Heart right ventricle (tissue), 16 donors: ENCODE data around the gene PASD1. TPM values are rescaled to one million over a fixed set of nuclear protein-coding genes. Genes with fewer than 3 reads are reported as not detected.
A peak's percentile ranks its signal among the peaks of the same experiment; 100 is the strongest.

Experiments
- ATAC-seq, 8 donors: fragments of 200-7000 bp; cut with Tn5 transposase; one replicate each; pipeline ENCODE4 v1.9.1; 2020; ENCODE audit warnings: mild to moderate bottlenecking in 8 of 8, moderate library complexity in 8 of 8, moderate number of reproducible peaks in 1 of 8
- DNase-seq, 2 donors: peaks; one replicate each; pipeline ENCODE4 v3.0.0-alpha.2; 2020
- H3K27ac ChIP-seq, 10 donors: fragments of 200-600 bp; sonication (generic) in 2 of 10; one replicate each; pipeline versions ENCODE4 v1.5.0 to v1.8.0; 2020 to 2022; ENCODE audit warnings: mild to moderate bottlenecking in 3 of 10
- H3K27me3 ChIP-seq, 7 donors: fragments of 200-600 bp; one replicate each; pipeline ENCODE4 v1.8.0; 2021 to 2022; ENCODE audit warnings: mild to moderate bottlenecking in 2 of 7
- H3K36me3 ChIP-seq, 9 donors: fragments of 200-600 bp; sonication (generic) in 1 of 9; one replicate each; pipeline versions ENCODE4 v1.5.0 to v1.8.0; 2020 to 2022; ENCODE audit warnings: mild to moderate bottlenecking in 2 of 9
- H3K4me1 ChIP-seq, 9 donors: fragments of 200-600 bp; sonication (generic) in 1 of 9; one replicate each; pipeline versions ENCODE4 v1.5.0 to v1.8.0; 2020 to 2022; ENCODE audit warnings: mild to moderate bottlenecking in 4 of 9
- H3K4me3 ChIP-seq, 10 donors: fragments of 200-600 bp; sonication (generic) in 2 of 10; one replicate each; pipeline versions ENCODE4 v1.5.0 to v1.8.0; 2020 to 2022; ENCODE audit warnings: mild to moderate bottlenecking in 7 of 10, moderate library complexity in 2 of 10
- H3K9me3 ChIP-seq, 11 donors: fragments of 200-600 bp in 10 of 11; sonication (generic) in 2 of 11; one replicate each; pipeline versions ENCODE4 v1.5.0 to v1.8.0; 2013 to 2022; ENCODE audit warnings: mild to moderate bottlenecking in 2 of 11, control low read depth in 1 of 11, moderate library complexity in 1 of 11
- WGBS, 2 donors: extraction: QIAGEN DNeasy Blood & Tissue Kit; methylation state at CpG; one replicate each; pipeline ENCODE4 v1.1.7; 2013; ENCODE audit warnings: inconsistent platforms in 1 of 2; 5-methylcytosine and 5-hydroxymethylcytosine counted together
- intact Hi-C, 10 donors: fragments of 100-400 bp; cut with DNase I; formaldehyde crosslinking; loops; one replicate each; pipeline versions ENCODE4 v1.11.1 to v1.14.2; 2022
- polyA plus RNA-seq, 2 donors: library from polyadenylated mRNA; stranded (reverse); fragments of 200-250 nt; gene quantifications; one replicate each; pipeline ENCODE4 v1.2.3, GENCODE V29; 2013
- total RNA-seq, 10 donors: library from RNA; stranded (reverse); fragmentation: NEBNext Ultra II Directional in 3 of 10; extraction: Animal tissue kit (Norgen Biotek cat#: 25700) in 3 of 10; gene quantifications; one replicate each; pipeline versions ENCODE4 v1.2.1 to v1.2.4, GENCODE V29; 2021 to 2023
- TF ChIP-seq, protein P1 (sequence below), 9 donors: fragments of 200-600 bp; sonication (generic) in 2 of 9; IDR thresholded peaks; one replicate each; pipeline versions ENCODE4 v1.5.0 to v1.8.0; 2021 to 2022; ENCODE audit warnings: antibody characterized with exemption in 9 of 9, mild to moderate bottlenecking in 5 of 9, moderate library complexity in 1 of 9
- donor health status: Arrhythmogenic right ventricular cardiomyopathy.
- donor health status: ischemic (EF 13 %, LVEDD 7.1; RV severe dilation, severe dysfunction).
- donor health status: healthy with polysubstance abuse.
- donor health status: DM: no; HTN: yes; CAD: no.
- donor health status: DM: no; HTN: no; CAD: no.
- donor health status: ischemic (EF 25% LVEDD 6.9; RV normal size, moderate dysfunction).
- donor health status: ischemic (EF 25% LVEDD 5.7; RV mildly dilated, moderate dysfunction).
- donor health status: healthy.
- donor health status: DM: yes; HTN: yes; CAD: no.
- donor health status: Ischemic cardiomyopathy.
- donor health status: ischemic (EF 35%, LVEDD 5.7; RV mildly dilated, moderate dysfunction).
- donor health status: nonischemic (EF 11% LVEDD 7.7; RV severe dilation, severe dysfunction).
- donor health status: DM: yes; HTN: yes; CAD: no.
- donor health status: PGD.
- donor health status: ischemic (EF 29% LVEDD 5.4; RV normal size, mild dysfunction).
- donor health status: nonischemic (EF 23%, LVEDD 6.1; RV moderate dilation, normal function).

PASD1 gene
- total and polyA plus RNA-seq, 12 donors, result not detected

- TF ChIP-seq, protein P1, sequence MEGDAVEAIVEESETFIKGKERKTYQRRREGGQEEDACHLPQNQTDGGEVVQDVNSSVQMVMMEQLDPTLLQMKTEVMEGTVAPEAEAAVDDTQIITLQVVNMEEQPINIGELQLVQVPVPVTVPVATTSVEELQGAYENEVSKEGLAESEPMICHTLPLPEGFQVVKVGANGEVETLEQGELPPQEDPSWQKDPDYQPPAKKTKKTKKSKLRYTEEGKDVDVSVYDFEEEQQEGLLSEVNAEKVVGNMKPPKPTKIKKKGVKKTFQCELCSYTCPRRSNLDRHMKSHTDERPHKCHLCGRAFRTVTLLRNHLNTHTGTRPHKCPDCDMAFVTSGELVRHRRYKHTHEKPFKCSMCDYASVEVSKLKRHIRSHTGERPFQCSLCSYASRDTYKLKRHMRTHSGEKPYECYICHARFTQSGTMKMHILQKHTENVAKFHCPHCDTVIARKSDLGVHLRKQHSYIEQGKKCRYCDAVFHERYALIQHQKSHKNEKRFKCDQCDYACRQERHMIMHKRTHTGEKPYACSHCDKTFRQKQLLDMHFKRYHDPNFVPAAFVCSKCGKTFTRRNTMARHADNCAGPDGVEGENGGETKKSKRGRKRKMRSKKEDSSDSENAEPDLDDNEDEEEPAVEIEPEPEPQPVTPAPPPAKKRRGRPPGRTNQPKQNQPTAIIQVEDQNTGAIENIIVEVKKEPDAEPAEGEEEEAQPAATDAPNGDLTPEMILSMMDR (IDR thresholded peaks at IDR 0.05), result no peak
- no peak for ATAC-seq
- Histone ChIP-seq H3K4me3 (no peak overlapping the region), H3K36me3 (no peaks in the 10 kb centered on the region), H3K4me1 (no peaks in the 10 kb centered on the region), H3K27me3 (peaks cover 0 to 2% (median 0%) of the 10 kb centered on the region in 7 donors), H3K9me3 (no peaks in the 10 kb centered on the region), H3K27ac (no peak overlapping the region)
- no peak for DNase-seq
- WGBS, 2 donors, result 74 to 78% methylated on average over 6 of the region's 6 CpGs
- intact Hi-C loops, result loop anchor here in 2 of 10 donors (10.0 kb wide), 2 partner anchors 160 to 520 kb away; no protein-coding TSS in a partner anchor
Measured at GRCh38 chrX:151675121-151675746, 111.8 kb downstream of the PASD1 start.

- intact Hi-C loops, result loop anchor here in 2 of 10 donors (10.0 kb wide), 2 partner anchors 161 to 521 kb away; no protein-coding TSS in a partner anchor
- H3K27me3 ChIP-seq, result no peaks in the 10 kb centered on the region
- H3K27ac ChIP-seq, result no peak overlapping the region
- no peak overlapping the region for H3K4me3 ChIP-seq
- H3K9me3 ChIP-seq, result no peaks in the 10 kb centered on the region
- no peaks in the 10 kb centered on the region for H3K36me3 ChIP-seq
- ATAC-seq, result no peak
- DNase-seq, result no peak
- TF ChIP-seq, protein P1 (IDR thresholded peaks at IDR 0.05), result no peak
- no peaks in the 10 kb centered on the region for H3K4me1 ChIP-seq
- 62 to 86% methylated on average over 4 of the region's 4 CpGs for WGBS, 2 donors
Measured at GRCh38 chrX:151676196-151676595, 112.7 kb downstream of the PASD1 start.

- TF ChIP-seq, protein P1 (IDR thresholded peaks at IDR 0.05), result no peak
- Histone ChIP-seq H3K9me3 (no peaks in the 10 kb centered on the region), H3K4me3 (no peak overlapping the region), H3K27me3 (peaks cover 0 to 5% (median 0%) of the 10 kb centered on the region in 7 donors), H3K36me3 (no peaks in the 10 kb centered on the region), H3K27ac (no peak overlapping the region), H3K4me1 (no peaks in the 10 kb centered on the region)
- ATAC-seq (no peak), DNase-seq (no peak)
- 69 to 81% methylated on average over 5 of the region's 5 CpGs for WGBS, 2 donors
- intact Hi-C loops, result loop anchor here in 9 of 10 donors (2.0 to 10.0 kb wide), 6 partner anchors 165 to 528 kb away; no protein-coding TSS in a partner anchor
Measured at GRCh38 chrX:151679798-151680402, 116.4 kb downstream of the PASD1 start.

GRCh38 chrX:151680805-151681204, 117.3 kb downstream of the PASD1 start:
- Histone ChIP-seq H3K4me1 (no peaks in the 10 kb centered on the region), H3K27me3 (peaks cover 0 to 5% (median 0%) of the 10 kb centered on the region in 7 donors), H3K27ac (no peak overlapping the region), H3K9me3 (no peaks in the 10 kb centered on the region), H3K4me3 (no peak overlapping the region), H3K36me3 (no peaks in the 10 kb centered on the region)
- TF ChIP-seq, protein P1 (IDR thresholded peaks at IDR 0.05), result peak; percentile 22 to 65 (median 61)
- 54% methylated on average over 4 of the region's 4 CpGs for WGBS, 2 donors
- DNase-seq (no peak), ATAC-seq (peak in 5 of 8 donors; percentile 33 to 63 (median 61))
- intact Hi-C loops, result loop anchor here in 7 of 10 donors (1.0 to 10.0 kb wide), 5 partner anchors 174 to 530 kb away; no protein-coding TSS in a partner anchor
